ENCODE results near the gene KIAA0825.

The KIAA0825 gene

DNA sequence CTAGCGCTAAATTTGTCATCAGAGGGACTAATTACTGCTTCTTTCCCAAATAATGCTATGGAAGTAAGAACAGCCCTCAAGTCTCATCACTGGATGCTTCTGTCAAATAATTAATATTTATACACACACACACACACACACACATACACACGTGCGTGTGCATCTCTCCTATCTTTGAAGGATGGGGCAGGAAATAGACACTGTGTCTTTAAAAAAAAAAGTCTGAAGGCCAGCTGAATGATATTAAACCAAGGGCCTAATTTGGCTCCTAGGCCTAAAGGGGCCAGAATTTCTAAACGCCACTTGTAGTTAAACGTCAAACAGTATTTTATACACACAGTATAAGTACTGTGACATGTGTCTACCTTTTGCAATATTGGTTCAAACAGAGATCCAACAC, 3.4 kb upstream of the KIAA0825 start:
- no peak overlapping the region for H3K4me3 ChIP-seq (replicated peaks in 1 of 2; ENCODE audit: low read depth in 2 of 2, low read length in 2 of 2)
- TF ChIP-seq, protein P1, sequence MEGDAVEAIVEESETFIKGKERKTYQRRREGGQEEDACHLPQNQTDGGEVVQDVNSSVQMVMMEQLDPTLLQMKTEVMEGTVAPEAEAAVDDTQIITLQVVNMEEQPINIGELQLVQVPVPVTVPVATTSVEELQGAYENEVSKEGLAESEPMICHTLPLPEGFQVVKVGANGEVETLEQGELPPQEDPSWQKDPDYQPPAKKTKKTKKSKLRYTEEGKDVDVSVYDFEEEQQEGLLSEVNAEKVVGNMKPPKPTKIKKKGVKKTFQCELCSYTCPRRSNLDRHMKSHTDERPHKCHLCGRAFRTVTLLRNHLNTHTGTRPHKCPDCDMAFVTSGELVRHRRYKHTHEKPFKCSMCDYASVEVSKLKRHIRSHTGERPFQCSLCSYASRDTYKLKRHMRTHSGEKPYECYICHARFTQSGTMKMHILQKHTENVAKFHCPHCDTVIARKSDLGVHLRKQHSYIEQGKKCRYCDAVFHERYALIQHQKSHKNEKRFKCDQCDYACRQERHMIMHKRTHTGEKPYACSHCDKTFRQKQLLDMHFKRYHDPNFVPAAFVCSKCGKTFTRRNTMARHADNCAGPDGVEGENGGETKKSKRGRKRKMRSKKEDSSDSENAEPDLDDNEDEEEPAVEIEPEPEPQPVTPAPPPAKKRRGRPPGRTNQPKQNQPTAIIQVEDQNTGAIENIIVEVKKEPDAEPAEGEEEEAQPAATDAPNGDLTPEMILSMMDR (IDR thresholded peaks at IDR 0.05; ENCODE audit: low read depth, low read length) = no peak
- peak in 1 of 2 donors; percentile 2 for DNase-seq (ENCODE audit: low read depth in 2 of 2)

GRCh38 chr5:94620256-94620655, 1.9 kb upstream of the KIAA0825 start:
- TF ChIP-seq, protein P1 (IDR thresholded peaks at IDR 0.05; ENCODE audit: low read depth, low read length) = no peak
- no peak for DNase-seq (ENCODE audit: low read depth in 2 of 2)
- no peak overlapping the region for H3K4me3 ChIP-seq (replicated peaks in 1 of 2; ENCODE audit: low read depth in 2 of 2, low read length in 2 of 2)

GRCh38 chr5:94618029-94618492, 343 bp downstream of the KIAA0825 start:
- H3K4me3 ChIP-seq (replicated peaks in 1 of 2; ENCODE audit: low read depth in 2 of 2, low read length in 2 of 2) = peak overlapping the region; percentile 83 to 92
- peak; percentile 65 to 76 for DNase-seq (ENCODE audit: low read depth in 2 of 2)
- TF ChIP-seq, protein P1 (IDR thresholded peaks at IDR 0.05; ENCODE audit: low read depth, low read length) = no peak

- H3K4me3 ChIP-seq (replicated peaks in 1 of 2; ENCODE audit: low read depth in 2 of 2, low read length in 2 of 2) = no peak overlapping the region
- TF ChIP-seq, protein P1 (IDR thresholded peaks at IDR 0.05; ENCODE audit: low read depth, low read length) = no peak
- no peak for DNase-seq (ENCODE audit: low read depth in 2 of 2)
Observed at GRCh38 chr5:94615862-94616261, 2.5 kb downstream of the KIAA0825 start.

GRCh38 chr5:94614156-94614805, 4.1 kb downstream of the KIAA0825 start:
- TF ChIP-seq, protein P1 (IDR thresholded peaks at IDR 0.05; ENCODE audit: low read depth, low read length) = no peak

GRCh38 chr5:94613583-94613982, 4.8 kb downstream of the KIAA0825 start:
- DNase-seq (ENCODE audit: low read depth in 2 of 2) = peak; percentile 33 to 48
- TF ChIP-seq, protein P1 (IDR thresholded peaks at IDR 0.05; ENCODE audit: low read depth, low read length) = peak; percentile 20
- no peak overlapping the region for H3K4me3 ChIP-seq (replicated peaks in 1 of 2; ENCODE audit: low read depth in 2 of 2, low read length in 2 of 2)

More at GRCh38 chr5:94614156-94614805, 4.1 kb downstream of the KIAA0825 start:
- DNase-seq (ENCODE audit: low read depth in 2 of 2) = no peak
- H3K4me3 ChIP-seq (replicated peaks in 1 of 2; ENCODE audit: low read depth in 2 of 2, low read length in 2 of 2) = no peak overlapping the region

All from cardiac fibroblast (primary cell).